NCI-H2171 treated with DMSO at 0.1 percent for 48 hours (cell line): Measurements from ENCODE around the gene TENM4.
A peak's percentile ranks its signal among the peaks of the same experiment; 100 is the strongest.
"Not testable (repeated sequence)": the region's sequence is repeated elsewhere in the genome, so short reads cannot be mapped to it uniquely, and the experiment has no call there.

Experiments
- DNase-seq: peaks from one replicate; lab custom pipeline; 2025; lab: John Stamatoyannopoulos, UW

Gene TENM4

DNA sequence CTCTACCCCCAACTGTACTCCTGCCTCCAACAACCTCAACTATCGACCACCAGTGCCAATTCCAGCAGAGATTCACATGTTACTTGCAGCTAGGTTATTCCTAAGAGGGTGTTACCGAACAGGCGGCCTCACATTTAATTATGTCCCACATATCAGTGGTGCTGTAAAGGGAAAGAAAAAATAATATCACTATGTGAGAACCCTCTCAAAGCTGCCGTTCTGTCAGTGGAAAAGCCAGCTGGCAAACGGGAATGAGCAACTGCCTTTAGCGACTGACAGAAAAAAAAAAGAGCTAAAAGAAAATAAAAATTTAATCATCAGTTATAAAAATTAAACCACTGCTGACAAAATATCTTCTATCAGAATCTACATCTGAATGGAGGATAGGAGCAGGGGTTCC is 595.3 kb downstream of the TENM4 start:
- no peak for DNase-seq

- peak; percentile 100 for DNase-seq
These were observed 599.3 kb downstream of the TENM4 start for GRCh38 chr11:78841456-78842060.

DNA sequence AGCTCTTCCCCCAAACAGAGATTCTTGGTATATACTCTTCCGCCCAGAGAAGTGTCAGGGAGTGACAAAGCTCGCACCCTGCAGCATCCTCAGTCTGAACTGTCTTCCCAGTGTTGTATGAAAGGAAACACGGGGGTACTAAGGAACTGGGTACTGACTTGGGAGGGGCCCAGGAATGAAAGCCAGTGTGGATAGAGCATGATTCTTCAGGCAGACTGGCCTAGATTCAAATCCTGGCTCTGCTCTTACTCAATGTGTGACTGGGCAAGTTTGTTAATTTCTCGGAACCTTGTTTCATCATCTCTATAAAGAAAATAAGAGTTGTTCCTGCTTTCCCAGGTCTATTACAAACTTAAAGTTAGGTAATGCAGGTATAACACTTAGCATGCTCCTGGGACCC is 600.2 kb downstream of the TENM4 start:
- no peak for DNase-seq

GRCh38 chr11:78840200-78840599 is 600.6 kb downstream of the TENM4 start:
- peak; percentile 73 for DNase-seq

- no peak for DNase-seq
These were observed 602.4 kb downstream of the TENM4 start for GRCh38 chr11:78838417-78838816.

GRCh38 chr11:78835646-78836045 is 605.2 kb downstream of the TENM4 start:
- DNase-seq, result no peak

- no peak for DNase-seq
These were observed 605.9 kb downstream of the TENM4 start for GRCh38 chr11:78834886-78835285.

- DNase-seq, result no peak
These were observed 607.6 kb downstream of the TENM4 start for GRCh38 chr11:78833237-78833636.

DNA sequence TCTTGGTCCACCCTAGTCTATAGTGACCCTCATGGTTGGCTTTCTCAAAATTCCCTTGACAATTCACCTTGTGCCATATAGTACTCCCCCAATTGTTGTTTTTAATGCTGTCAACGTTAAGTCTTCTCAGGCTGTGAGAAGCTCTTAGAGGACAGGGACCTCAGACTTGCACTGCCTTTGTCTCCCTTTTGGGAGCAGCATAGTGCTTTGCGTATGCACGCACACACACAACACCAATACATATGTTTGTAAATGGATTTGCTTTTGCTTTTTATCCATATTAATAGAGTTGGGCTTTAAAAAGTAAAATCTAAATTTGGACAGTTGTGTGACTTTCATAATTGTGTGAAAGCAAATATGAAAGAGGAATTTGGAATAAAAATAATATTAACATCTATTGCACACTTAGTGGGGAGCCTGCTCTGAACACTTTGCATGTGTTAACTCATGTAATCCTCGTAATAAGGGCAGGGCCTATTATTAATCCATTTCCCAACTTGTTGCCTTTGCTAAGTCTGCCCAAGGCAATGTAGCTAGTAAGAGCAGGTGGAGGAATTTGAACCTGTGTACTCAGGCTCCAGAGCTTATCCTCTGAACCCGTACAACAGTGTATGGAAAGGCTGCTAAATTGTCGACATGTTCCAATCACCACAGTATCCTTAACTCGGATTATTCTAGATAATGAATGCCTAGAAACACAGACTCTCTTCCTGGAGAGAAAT is 608.4 kb downstream of the TENM4 start:
- no peak for DNase-seq

DNA sequence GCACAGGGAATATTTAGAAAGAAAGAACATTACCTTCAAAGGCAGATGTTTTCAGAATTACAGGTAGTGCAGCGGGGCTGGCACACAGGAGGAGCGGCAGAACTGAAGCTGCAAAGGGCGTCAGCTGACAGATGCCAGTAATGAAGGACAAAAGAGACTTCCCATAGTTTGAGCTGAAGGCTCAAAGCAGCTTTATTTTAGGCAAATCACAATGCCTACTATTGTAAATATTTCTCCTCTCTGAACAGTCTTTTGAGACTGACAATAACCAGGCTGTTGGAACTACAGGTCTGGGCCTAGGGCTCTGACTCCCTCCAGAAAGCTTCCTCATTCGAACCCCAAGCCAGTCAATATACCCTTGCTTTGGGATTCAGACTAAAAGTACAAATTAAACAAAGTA is 609.3 kb downstream of the TENM4 start:
- no peak for DNase-seq

GRCh38 chr11:78830277-78830819 is 610.5 kb downstream of the TENM4 start:
- DNase-seq, result no peak

- DNase-seq, result no peak
These were observed 611.7 kb downstream of the TENM4 start for GRCh38 chr11:78829146-78829545.

GRCh38 chr11:78828676-78829075 is 612.2 kb downstream of the TENM4 start:
- DNase-seq, result no peak

DNA sequence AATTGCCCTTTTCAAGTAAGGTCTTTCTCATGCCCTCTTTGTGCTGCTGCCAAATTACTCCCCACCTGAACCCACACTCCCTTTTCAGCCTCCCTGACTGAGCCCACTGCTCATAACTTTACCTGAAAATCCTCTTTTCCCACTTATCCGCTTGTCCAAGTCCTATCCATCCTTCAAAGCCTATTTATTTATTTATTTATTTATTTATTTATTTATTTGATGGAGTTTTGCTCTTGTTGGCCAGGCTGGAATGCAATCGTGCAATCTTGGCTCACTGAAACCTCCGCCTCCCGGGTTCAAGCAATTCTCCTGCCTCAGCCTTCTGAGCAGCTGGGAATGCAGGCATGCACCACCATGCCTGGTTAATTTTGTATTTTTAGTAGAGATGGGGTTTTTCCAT is 613.5 kb downstream of the TENM4 start:
- DNase-seq, result not testable (repeated sequence)

GRCh38 chr11:78825591-78826020 is 615.2 kb downstream of the TENM4 start:
- DNase-seq, result no peak

GRCh38 chr11:78823588-78823987 is 617.2 kb downstream of the TENM4 start:
- no peak for DNase-seq

GRCh38 chr11:78822931-78823423 is 617.9 kb downstream of the TENM4 start:
- no peak for DNase-seq

DNA sequence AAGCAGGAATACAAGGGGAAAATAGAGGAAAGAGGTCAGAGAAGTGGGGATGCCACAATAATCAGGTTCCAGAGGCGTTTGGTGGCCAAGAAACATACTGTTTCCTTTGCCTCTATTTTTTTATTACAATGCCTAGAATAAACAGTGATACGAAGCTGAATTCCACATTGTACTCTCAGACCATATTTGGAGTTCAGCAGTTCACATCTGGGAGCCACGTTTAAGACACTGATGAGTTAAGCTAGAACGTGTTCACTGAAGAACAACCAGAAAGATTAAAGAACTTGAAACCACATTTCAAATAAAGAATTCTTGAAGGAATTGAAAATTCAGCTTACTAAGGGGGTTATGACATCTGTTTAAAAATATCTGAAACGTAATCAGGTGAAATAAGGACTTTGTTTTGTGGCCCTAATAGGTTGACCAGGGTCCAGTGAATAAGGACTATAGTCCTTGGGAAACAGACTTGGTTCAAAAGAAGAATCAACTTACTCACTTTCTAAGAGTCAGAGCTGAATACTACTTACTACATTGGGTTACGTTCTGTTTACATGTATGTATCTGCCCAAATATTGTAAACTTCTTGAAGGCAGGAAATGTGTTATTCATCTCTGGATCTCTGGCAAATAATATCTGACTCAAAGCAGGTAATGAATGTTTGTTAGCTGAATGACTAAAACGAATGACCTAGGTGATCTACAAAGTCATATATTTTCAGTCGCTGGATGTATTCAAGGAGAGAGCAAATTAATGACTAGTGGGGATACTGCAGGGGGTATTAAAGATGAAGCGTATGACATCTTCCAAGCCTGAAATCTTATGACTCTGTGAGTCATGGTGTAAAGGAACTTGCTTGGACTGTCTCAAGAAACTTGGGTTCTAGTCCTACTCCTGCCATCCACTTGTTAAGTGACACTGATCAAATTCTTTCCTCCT is 619.2 kb downstream of the TENM4 start:
- DNase-seq, result no peak

- DNase-seq, result no peak
These were observed 620.1 kb downstream of the TENM4 start for GRCh38 chr11:78820741-78821140.

- DNase-seq, result no peak
These were observed 622.6 kb downstream of the TENM4 start for GRCh38 chr11:78818201-78818600.

- no peak for DNase-seq
These were observed 625.0 kb downstream of the TENM4 start for GRCh38 chr11:78815831-78816230.
